ENCODE data around the gene ATPAF1. TPM values are rescaled to one million over a fixed set of nuclear protein-coding genes. Genes with fewer than 3 reads are reported as not detected.
A peak's percentile ranks its signal among the peaks of the same experiment; 100 is the strongest.

Gene ATPAF1
- total RNA-seq, 1 donor from 2014 or later, result 79.3 TPM

GRCh38 chr1:46681333-46682034 is 13.3 kb upstream of the ATPAF1 start:
- Histone ChIP-seq H2AFZ (replicated peaks) (no peak overlapping the region), H4K20me1 (ENCODE audit: low read depth) (peaks cover 4% of the 10 kb centered on the region), H3K4me2 (peak overlapping the region; percentile 30), H3K4me3 (no peak overlapping the region), H3K9ac (no peak overlapping the region), H3K27ac (no peak overlapping the region), H3K36me3 (peaks cover 29% of the 10 kb centered on the region), H3F3A (ENCODE audit: low read depth) (peaks cover 8% of the 10 kb centered on the region), H3K9me3 (ENCODE audit: low read depth) (no peaks in the 10 kb centered on the region), H3K79me2 (ENCODE audit: low read depth) (no peaks in the 10 kb centered on the region), H3K27me3 (no peaks in the 10 kb centered on the region), H3K4me1 (peaks cover 9% of the 10 kb centered on the region)
- no peaks in the 10 kb centered on the region for H3K4me1 Mint-ChIP-seq
- no peak overlapping the region for H3K4me3 Mint-ChIP-seq
- no peak overlapping the region for H3K27ac Mint-ChIP-seq
- H3K9me3 Mint-ChIP-seq, result no peaks in the 10 kb centered on the region
- no peaks in the 10 kb centered on the region for H3K27me3 Mint-ChIP-seq (ENCODE audit: insufficient read depth, low read depth)
- H3K36me3 Mint-ChIP-seq, result peaks cover 11% of the 10 kb centered on the region
- TF ChIP-seq EZH2 (IDR thresholded peaks at IDR 0.05) (no peak), EZH2phosphoT487 (IDR thresholded peaks at IDR 0.05) (no peak)
- TF ChIP-seq, protein P1, sequence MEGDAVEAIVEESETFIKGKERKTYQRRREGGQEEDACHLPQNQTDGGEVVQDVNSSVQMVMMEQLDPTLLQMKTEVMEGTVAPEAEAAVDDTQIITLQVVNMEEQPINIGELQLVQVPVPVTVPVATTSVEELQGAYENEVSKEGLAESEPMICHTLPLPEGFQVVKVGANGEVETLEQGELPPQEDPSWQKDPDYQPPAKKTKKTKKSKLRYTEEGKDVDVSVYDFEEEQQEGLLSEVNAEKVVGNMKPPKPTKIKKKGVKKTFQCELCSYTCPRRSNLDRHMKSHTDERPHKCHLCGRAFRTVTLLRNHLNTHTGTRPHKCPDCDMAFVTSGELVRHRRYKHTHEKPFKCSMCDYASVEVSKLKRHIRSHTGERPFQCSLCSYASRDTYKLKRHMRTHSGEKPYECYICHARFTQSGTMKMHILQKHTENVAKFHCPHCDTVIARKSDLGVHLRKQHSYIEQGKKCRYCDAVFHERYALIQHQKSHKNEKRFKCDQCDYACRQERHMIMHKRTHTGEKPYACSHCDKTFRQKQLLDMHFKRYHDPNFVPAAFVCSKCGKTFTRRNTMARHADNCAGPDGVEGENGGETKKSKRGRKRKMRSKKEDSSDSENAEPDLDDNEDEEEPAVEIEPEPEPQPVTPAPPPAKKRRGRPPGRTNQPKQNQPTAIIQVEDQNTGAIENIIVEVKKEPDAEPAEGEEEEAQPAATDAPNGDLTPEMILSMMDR (IDR thresholded peaks at IDR 0.05), result no peak
- DNase-seq (ENCODE audit: low spot score), result peak; percentile 10

DNA sequence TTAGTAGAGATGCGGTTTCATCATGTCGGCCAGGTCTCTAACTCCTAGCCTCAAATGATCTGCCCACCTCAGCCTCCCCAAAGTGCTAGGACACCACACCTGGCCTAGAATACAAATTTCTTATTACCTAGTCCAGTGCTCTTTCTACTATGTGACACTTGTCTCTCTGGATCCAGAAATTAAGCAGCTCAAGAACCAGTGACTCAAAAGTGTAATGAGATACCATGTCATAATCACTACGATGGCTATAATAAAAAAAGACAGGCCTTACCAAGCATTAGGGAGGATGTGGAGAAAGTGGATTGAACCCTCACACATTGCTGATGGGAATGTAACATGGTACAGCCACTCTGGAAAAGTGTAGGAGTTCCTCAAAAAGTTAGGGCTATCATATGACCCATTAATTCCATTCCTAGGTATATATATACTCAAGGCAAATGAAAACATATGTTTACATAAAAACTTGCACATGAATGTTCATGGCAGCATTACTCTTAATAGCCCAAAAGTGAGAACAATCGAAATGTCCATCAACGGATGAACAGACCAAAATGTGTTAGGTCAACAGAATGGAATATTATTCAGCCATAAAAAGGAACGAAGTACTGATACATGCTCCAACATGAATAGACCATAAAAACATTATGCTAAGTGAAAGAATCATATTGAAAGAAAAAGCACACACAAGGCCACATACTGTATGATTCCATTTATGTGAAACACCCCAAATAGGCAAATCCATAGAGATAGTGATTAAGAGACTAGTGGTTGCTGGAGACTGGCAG is 11.8 kb upstream of the ATPAF1 start:
- peaks cover 4% of the 10 kb centered on the region for H4K20me1 ChIP-seq (ENCODE audit: low read depth)
- Mint-ChIP-seq H3K27me3 (ENCODE audit: insufficient read depth, low read depth) (no peaks in the 10 kb centered on the region), H3K27ac (no peak overlapping the region), H3K4me1 (no peaks in the 10 kb centered on the region), H3K9me3 (no peaks in the 10 kb centered on the region), H3K4me3 (no peak overlapping the region), H3K36me3 (peaks cover 11% of the 10 kb centered on the region)
- H3K36me3 ChIP-seq, result peaks cover 24% of the 10 kb centered on the region
- DNase-seq (ENCODE audit: low spot score), result no peak
- no peaks in the 10 kb centered on the region for H3K9me3 ChIP-seq (ENCODE audit: low read depth)
- peaks cover 14% of the 10 kb centered on the region for H3K4me1 ChIP-seq
- no peak overlapping the region for H3K4me2 ChIP-seq
- H2AFZ ChIP-seq (replicated peaks), result no peak overlapping the region
- no peak overlapping the region for H3K4me3 ChIP-seq
- TF ChIP-seq EZH2phosphoT487 (IDR thresholded peaks at IDR 0.05), result no peak
- no peak for TF ChIP-seq EZH2 (IDR thresholded peaks at IDR 0.05)
- TF ChIP-seq, protein P1 (IDR thresholded peaks at IDR 0.05), result no peak
- no peak overlapping the region for H3K9ac ChIP-seq
- peaks cover 8% of the 10 kb centered on the region for H3F3A ChIP-seq (ENCODE audit: low read depth)
- H3K27me3 ChIP-seq, result no peaks in the 10 kb centered on the region
- no peak overlapping the region for H3K27ac ChIP-seq
- no peaks in the 10 kb centered on the region for H3K79me2 ChIP-seq (ENCODE audit: low read depth)

DNA sequence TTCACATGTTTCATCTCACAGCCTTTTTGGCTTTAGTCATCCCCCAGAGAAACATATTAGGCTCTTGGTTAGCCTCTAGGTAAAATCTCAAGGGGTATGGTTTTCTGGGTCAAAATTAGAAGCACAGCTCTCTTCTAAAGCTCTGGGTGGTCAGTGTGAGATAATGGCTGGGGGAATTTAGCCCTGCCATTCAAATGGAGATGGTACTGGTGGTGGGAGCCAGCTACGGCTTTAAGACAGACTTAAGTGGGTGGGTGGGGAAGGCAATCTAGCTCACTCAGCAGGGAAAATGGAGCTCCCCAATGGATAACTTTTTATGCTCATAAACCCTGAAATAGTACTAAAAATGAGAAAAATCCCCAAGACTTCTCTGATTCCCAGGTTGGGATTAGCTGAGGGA is 9.2 kb upstream of the ATPAF1 start:
- Mint-ChIP-seq H3K4me1 (no peaks in the 10 kb centered on the region), H3K9me3 (no peaks in the 10 kb centered on the region), H3K27ac (no peak overlapping the region), H3K4me3 (no peak overlapping the region), H3K36me3 (peaks cover 11% of the 10 kb centered on the region), H3K27me3 (ENCODE audit: insufficient read depth, low read depth) (no peaks in the 10 kb centered on the region)
- peak; percentile 8 for DNase-seq (ENCODE audit: low spot score)
- peaks cover 4% of the 10 kb centered on the region for H4K20me1 ChIP-seq (ENCODE audit: low read depth)
- H3K4me2 ChIP-seq, result peak overlapping the region; percentile 28
- peaks cover 20% of the 10 kb centered on the region for H3K4me1 ChIP-seq
- no peak overlapping the region for H3K27ac ChIP-seq
- TF ChIP-seq EZH2 (IDR thresholded peaks at IDR 0.05) (no peak), EZH2phosphoT487 (IDR thresholded peaks at IDR 0.05) (no peak)
- TF ChIP-seq, protein P1 (IDR thresholded peaks at IDR 0.05), result no peak
- H3K36me3 ChIP-seq, result peaks cover 19% of the 10 kb centered on the region
- H3K9ac ChIP-seq, result no peak overlapping the region
- H2AFZ ChIP-seq (replicated peaks), result no peak overlapping the region
- no peaks in the 10 kb centered on the region for H3K79me2 ChIP-seq (ENCODE audit: low read depth)
- peaks cover 8% of the 10 kb centered on the region for H3F3A ChIP-seq (ENCODE audit: low read depth)
- H3K9me3 ChIP-seq (ENCODE audit: low read depth), result no peaks in the 10 kb centered on the region
- H3K4me3 ChIP-seq, result no peak overlapping the region
- H3K27me3 ChIP-seq, result no peaks in the 10 kb centered on the region

Measured in neural progenitor cell (in vitro differentiated cells).